Endothelial cell (in vitro differentiated cells): ENCODE measurements around the gene HHIPL1. TPM values are rescaled to one million over a fixed set of nuclear protein-coding genes. Genes with fewer than 3 reads are reported as not detected.

Source experiments
- DNase-seq: peaks from one replicate; pipeline ENCODE4 v3.0.0; 2021; ENCODE audit warnings: low spot score
- H3K27ac Mint-ChIP-seq: one replicate; pipeline ENCODE4 v1.8.0; 2021; ENCODE audit warnings: mixed read lengths, inconsistent platforms; ENCODE audit not compliant: unreplicated experiment
- H3K27me3 Mint-ChIP-seq: one replicate; pipeline ENCODE4 v1.8.0; 2021; ENCODE audit warnings: mild to moderate bottlenecking, moderate library complexity, mixed read lengths, inconsistent platforms; ENCODE audit not compliant: unreplicated experiment
- H3K36me3 Mint-ChIP-seq: one replicate; pipeline ENCODE4 v1.8.0; 2021; ENCODE audit warnings: mild to moderate bottlenecking, low read depth, mixed read lengths, inconsistent platforms; ENCODE audit not compliant: unreplicated experiment
- H3K4me1 Mint-ChIP-seq: one replicate; pipeline ENCODE4 v1.8.0; 2021; ENCODE audit warnings: mild to moderate bottlenecking, mixed read lengths, inconsistent platforms; ENCODE audit not compliant: unreplicated experiment
- H3K4me3 Mint-ChIP-seq: one replicate; pipeline ENCODE4 v1.8.0; 2021; ENCODE audit warnings: mild to moderate bottlenecking, mixed read lengths, inconsistent platforms; ENCODE audit not compliant: unreplicated experiment
- H3K9me3 Mint-ChIP-seq: one replicate; pipeline ENCODE4 v1.8.0; 2021; ENCODE audit warnings: mixed read lengths, inconsistent platforms; ENCODE audit not compliant: unreplicated experiment
- total RNA-seq: library from RNA; stranded (reverse); fragmentation: NEBNext Ultra II Directional; extraction: Animal tissue kit (Norgen Biotek cat#: 25700); gene quantifications from one replicate; pipeline ENCODE4 v1.2.1, GENCODE V29; 2021; ENCODE audit not compliant: unreplicated experiment
- TF ChIP-seq, protein P1 (sequence below): fragments of 200-600 bp; sonication (generic); IDR thresholded peaks from one replicate; pipeline ENCODE4 v1.5.0; 2021; ENCODE audit warnings: antibody characterized with exemption; ENCODE audit not compliant: unreplicated experiment

HHIPL1 gene
- total RNA-seq, 1 donor from 2014 or later = 15.1 TPM

- Mint-ChIP-seq H3K9me3 (no peaks in the 10 kb centered on the region), H3K4me1 (peaks cover 29% of the 10 kb centered on the region), H3K36me3 (peaks cover 10% of the 10 kb centered on the region), H3K27me3 (peaks cover 7% of the 10 kb centered on the region), H3K27ac (no peak overlapping the region), H3K4me3 (no peak overlapping the region)
- TF ChIP-seq, protein P1, sequence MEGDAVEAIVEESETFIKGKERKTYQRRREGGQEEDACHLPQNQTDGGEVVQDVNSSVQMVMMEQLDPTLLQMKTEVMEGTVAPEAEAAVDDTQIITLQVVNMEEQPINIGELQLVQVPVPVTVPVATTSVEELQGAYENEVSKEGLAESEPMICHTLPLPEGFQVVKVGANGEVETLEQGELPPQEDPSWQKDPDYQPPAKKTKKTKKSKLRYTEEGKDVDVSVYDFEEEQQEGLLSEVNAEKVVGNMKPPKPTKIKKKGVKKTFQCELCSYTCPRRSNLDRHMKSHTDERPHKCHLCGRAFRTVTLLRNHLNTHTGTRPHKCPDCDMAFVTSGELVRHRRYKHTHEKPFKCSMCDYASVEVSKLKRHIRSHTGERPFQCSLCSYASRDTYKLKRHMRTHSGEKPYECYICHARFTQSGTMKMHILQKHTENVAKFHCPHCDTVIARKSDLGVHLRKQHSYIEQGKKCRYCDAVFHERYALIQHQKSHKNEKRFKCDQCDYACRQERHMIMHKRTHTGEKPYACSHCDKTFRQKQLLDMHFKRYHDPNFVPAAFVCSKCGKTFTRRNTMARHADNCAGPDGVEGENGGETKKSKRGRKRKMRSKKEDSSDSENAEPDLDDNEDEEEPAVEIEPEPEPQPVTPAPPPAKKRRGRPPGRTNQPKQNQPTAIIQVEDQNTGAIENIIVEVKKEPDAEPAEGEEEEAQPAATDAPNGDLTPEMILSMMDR = no peak
- no peak for DNase-seq
Observed at GRCh38 chr14:99674776-99675381, 29.9 kb downstream of the HHIPL1 start.

DNA sequence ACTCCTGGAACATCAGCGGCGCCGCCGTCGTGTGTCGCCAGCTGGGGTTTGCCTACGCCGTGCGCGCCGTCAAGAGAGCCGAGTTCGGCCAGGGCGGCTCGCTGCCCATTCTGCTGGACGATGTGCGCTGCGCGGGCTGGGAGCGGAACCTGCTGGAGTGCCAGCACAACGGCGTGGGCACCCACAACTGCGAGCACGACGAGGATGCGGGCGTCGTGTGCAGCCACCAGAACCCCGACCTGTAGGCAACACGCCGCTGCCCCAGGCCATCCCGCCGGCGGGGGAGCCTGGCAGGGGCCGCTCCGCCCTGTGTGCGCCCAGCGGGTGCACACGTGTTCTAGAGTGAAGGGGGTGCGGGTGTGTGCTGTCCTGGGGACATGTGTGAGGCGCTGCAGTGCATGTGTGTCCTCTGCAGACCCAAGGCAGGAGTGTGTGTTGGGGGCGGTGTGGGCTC lies 30.5 kb downstream of the HHIPL1 start:
- H3K9me3 Mint-ChIP-seq = no peaks in the 10 kb centered on the region

DNA sequence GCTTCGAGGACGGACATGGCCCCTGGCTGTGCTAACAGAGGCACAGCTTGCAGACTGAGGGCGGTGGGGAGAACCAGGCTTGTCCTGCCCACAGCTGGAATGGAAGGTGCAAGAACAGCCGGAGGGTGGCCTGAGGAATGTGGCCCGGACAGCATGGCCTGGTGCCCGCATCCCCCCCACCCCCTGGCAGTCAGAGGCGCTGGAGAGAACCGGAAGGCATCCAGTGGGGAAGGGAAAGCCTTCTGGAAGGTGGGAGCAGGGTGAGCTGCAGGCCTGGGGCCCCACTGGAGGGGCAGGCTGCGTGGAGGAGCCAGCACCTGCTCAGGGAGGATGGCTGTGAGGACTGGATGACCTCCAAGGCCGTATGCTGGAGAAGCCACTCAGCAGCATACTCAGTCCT lies 31.0 kb downstream of the HHIPL1 start:
- Mint-ChIP-seq H3K9me3 (no peaks in the 10 kb centered on the region), H3K36me3 (peaks cover 10% of the 10 kb centered on the region), H3K4me1 (peaks cover 19% of the 10 kb centered on the region), H3K27me3 (peaks cover 7% of the 10 kb centered on the region), H3K27ac (no peak overlapping the region), H3K4me3 (no peak overlapping the region)
- TF ChIP-seq, protein P1 = no peak
- DNase-seq = no peak

More for the DNA sequence above, 30.5 kb downstream of the HHIPL1 start:
- Mint-ChIP-seq H3K36me3 (peaks cover 10% of the 10 kb centered on the region), H3K27ac (no peak overlapping the region), H3K27me3 (peaks cover 7% of the 10 kb centered on the region), H3K4me3 (no peak overlapping the region), H3K4me1 (peaks cover 25% of the 10 kb centered on the region)
- TF ChIP-seq, protein P1 = no peak
- DNase-seq = no peak

DNA sequence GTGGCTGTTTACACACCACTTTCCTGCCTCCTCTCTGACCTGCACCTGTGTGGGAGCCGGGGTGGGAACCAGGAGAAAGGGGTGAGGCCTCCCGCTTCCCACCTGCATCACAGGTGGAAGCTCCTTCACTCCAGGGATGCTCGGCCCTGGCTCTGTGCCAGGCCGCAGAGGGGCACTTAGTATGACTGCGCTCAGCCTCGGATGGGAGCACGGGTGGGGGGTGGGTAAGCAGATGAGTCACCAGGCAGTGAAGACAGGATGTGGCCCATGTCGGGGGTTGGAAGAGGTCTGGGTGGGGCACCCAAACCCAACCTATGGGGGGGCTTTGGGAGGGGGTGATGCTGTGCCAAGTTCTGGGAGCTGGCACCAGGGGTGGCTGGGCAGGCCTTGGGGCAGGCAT lies 31.7 kb downstream of the HHIPL1 start:
- Mint-ChIP-seq H3K27me3 (peaks cover 7% of the 10 kb centered on the region), H3K4me3 (no peak overlapping the region), H3K4me1 (peaks cover 13% of the 10 kb centered on the region), H3K36me3 (peaks cover 10% of the 10 kb centered on the region), H3K27ac (no peak overlapping the region), H3K9me3 (no peaks in the 10 kb centered on the region)
- TF ChIP-seq, protein P1 = no peak
- no peak for DNase-seq

GRCh38 chr14:99677231-99678140 lies 32.6 kb downstream of the HHIPL1 start:
- Mint-ChIP-seq H3K27ac (no peak overlapping the region), H3K9me3 (no peaks in the 10 kb centered on the region), H3K36me3 (peaks cover 9% of the 10 kb centered on the region), H3K4me3 (no peak overlapping the region), H3K27me3 (peaks cover 10% of the 10 kb centered on the region), H3K4me1 (peaks cover 5% of the 10 kb centered on the region)
- DNase-seq = no peak
- TF ChIP-seq, protein P1 = no peak
